ENCODE data around the gene AK5.

The AK5 gene

GRCh38 chr1:77355010-77355409 is 73.2 kb downstream of the AK5 start:
- no peak for DNase-seq

- DNase-seq = no peak
Measured at GRCh38 chr1:77356136-77356535, 74.3 kb downstream of the AK5 start.

- DNase-seq = no peak
Measured at GRCh38 chr1:77360256-77360655, 78.4 kb downstream of the AK5 start.

GRCh38 chr1:77361621-77362020 is 79.8 kb downstream of the AK5 start:
- DNase-seq = no peak

- no peak for DNase-seq
Measured at GRCh38 chr1:77370161-77370560, 88.3 kb downstream of the AK5 start.

GRCh38 chr1:77370583-77371306 is 88.9 kb downstream of the AK5 start:
- no peak for DNase-seq

GRCh38 chr1:77371396-77371795 is 89.6 kb downstream of the AK5 start:
- no peak for DNase-seq

- DNase-seq = no peak
Measured at GRCh38 chr1:77373702-77374101, 91.9 kb downstream of the AK5 start.

GRCh38 chr1:77375541-77375940 is 93.7 kb downstream of the AK5 start:
- no peak for DNase-seq

GRCh38 chr1:77375990-77376389 is 94.2 kb downstream of the AK5 start:
- DNase-seq = no peak

GRCh38 chr1:77378723-77379535 is 97.1 kb downstream of the AK5 start:
- DNase-seq = no peak

GRCh38 chr1:77382366-77382765 is 100.5 kb downstream of the AK5 start:
- DNase-seq = no peak

- DNase-seq = no peak
Measured at GRCh38 chr1:77383236-77383635, 101.4 kb downstream of the AK5 start.

- DNase-seq = no peak
Measured at GRCh38 chr1:77385551-77385950, 103.7 kb downstream of the AK5 start.

GRCh38 chr1:77386276-77386675 is 104.5 kb downstream of the AK5 start:
- DNase-seq = no peak

GRCh38 chr1:77387553-77387952 is 105.7 kb downstream of the AK5 start:
- no peak for DNase-seq

- no peak for DNase-seq
Measured at GRCh38 chr1:77388661-77389060, 106.8 kb downstream of the AK5 start.

- no peak for DNase-seq
Measured at GRCh38 chr1:77392486-77392885, 110.7 kb downstream of the AK5 start.

GRCh38 chr1:77394166-77394565 is 112.3 kb downstream of the AK5 start:
- no peak for DNase-seq

GRCh38 chr1:77395051-77395450 is 113.2 kb downstream of the AK5 start:
- no peak for DNase-seq

GRCh38 chr1:77398152-77398551 is 116.3 kb downstream of the AK5 start:
- no peak for DNase-seq

GRCh38 chr1:77399250-77400086 is 117.6 kb downstream of the AK5 start:
- DNase-seq = no peak

GRCh38 chr1:77400781-77401180 is 119.0 kb downstream of the AK5 start:
- DNase-seq = no peak

GRCh38 chr1:77401384-77401783 is 119.6 kb downstream of the AK5 start:
- no peak for DNase-seq
